GM10266 (cell line): ENCODE measurements around the gene KRTAP5-11.
"Not testable (repeated sequence)": the region's sequence is repeated elsewhere in the genome, so short reads cannot be mapped to it uniquely, and the experiment has no call there.

ENCODE experiments used
- DNase-seq: peaks from one replicate; pipeline ENCODE4 v3.0.0; 2012; ENCODE audit errors: extremely low spot score
- CTCF ChIP-seq: IDR thresholded peaks from 2 replicates; pipeline ENCODE4 v1.5.1; 2012; ENCODE audit warnings: mild to moderate bottlenecking, low read depth; ENCODE audit not compliant: control insufficient read depth, insufficient read depth; ENCODE audit errors: missing control alignments

Gene KRTAP5-11

GRCh38 chr11:71575723-71576424 lies 6.8 kb downstream of the KRTAP5-11 start:
- no peak for TF ChIP-seq CTCF
- no peak for DNase-seq

- TF ChIP-seq CTCF: no peak
- DNase-seq: no peak
Measured at GRCh38 chr11:71574418-71574817, 8.3 kb downstream of the KRTAP5-11 start.

- TF ChIP-seq CTCF: no peak
- DNase-seq: no peak
Measured at GRCh38 chr11:71572811-71573210, 9.9 kb downstream of the KRTAP5-11 start.

GRCh38 chr11:71571101-71571850 lies 11.4 kb downstream of the KRTAP5-11 start:
- DNase-seq: not testable (repeated sequence)

GRCh38 chr11:71568704-71569349 lies 13.8 kb downstream of the KRTAP5-11 start:
- TF ChIP-seq CTCF: no peak
- DNase-seq: no peak

- not testable (repeated sequence) for DNase-seq
Measured at GRCh38 chr11:71567633-71568032, 15.0 kb downstream of the KRTAP5-11 start.

- DNase-seq: not testable (repeated sequence)
Measured at GRCh38 chr11:71566626-71567599, 15.8 kb downstream of the KRTAP5-11 start.

- no peak for TF ChIP-seq CTCF
- no peak for DNase-seq
Measured at GRCh38 chr11:71566081-71566620, 16.5 kb downstream of the KRTAP5-11 start.
